ENCODE measurements around the gene CLCN4.

The CLCN4 gene

GRCh38 chrX:10259716-10260115 lies 102.9 kb downstream of the CLCN4 start:
- FAIRE-seq (no peak), DNase-seq (ENCODE audit: insufficient read length, low spot score) (no peak)

GRCh38 chrX:10265775-10266174 lies 109.0 kb downstream of the CLCN4 start:
- no peak for DNase-seq (ENCODE audit: insufficient read length, low spot score)
- TF ChIP-seq TAF1 (IDR thresholded peaks at IDR 0.05; ENCODE audit: low read depth, low read length) (no peak), POLR2AphosphoS5 (IDR thresholded peaks at IDR 0.05; ENCODE audit: low read depth, low read length) (no peak), PAX5 (IDR thresholded peaks at IDR 0.05; ENCODE audit: insufficient read depth, low read length, severe bottlenecking) (no peak), POLR2A (IDR thresholded peaks at IDR 0.05; ENCODE audit: low read depth, low read length) (no peak), SPI1 (IDR thresholded peaks at IDR 0.05; ENCODE audit: low read depth, low read length) (no peak), POU2F2 (IDR thresholded peaks at IDR 0.05; ENCODE audit: low read depth, low read length) (no peak)
- FAIRE-seq, result no peak

More at GRCh38 chrX:10259716-10260115, 102.9 kb downstream of the CLCN4 start:
- TF ChIP-seq POLR2AphosphoS5 (IDR thresholded peaks at IDR 0.05; ENCODE audit: low read depth, low read length) (no peak), SPI1 (IDR thresholded peaks at IDR 0.05; ENCODE audit: low read depth, low read length) (no peak), POU2F2 (IDR thresholded peaks at IDR 0.05; ENCODE audit: low read depth, low read length) (no peak), TAF1 (IDR thresholded peaks at IDR 0.05; ENCODE audit: low read depth, low read length) (no peak), POLR2A (IDR thresholded peaks at IDR 0.05; ENCODE audit: low read depth, low read length) (no peak), PAX5 (IDR thresholded peaks at IDR 0.05; ENCODE audit: insufficient read depth, low read length, severe bottlenecking) (no peak)

- no peak for TF ChIP-seq POU2F2 (IDR thresholded peaks at IDR 0.05; ENCODE audit: low read depth, low read length)
- TF ChIP-seq TAF1 (IDR thresholded peaks at IDR 0.05; ENCODE audit: low read depth, low read length), result no peak
- no peak for TF ChIP-seq PAX5 (IDR thresholded peaks at IDR 0.05; ENCODE audit: insufficient read depth, low read length, severe bottlenecking)
- TF ChIP-seq SPI1 (IDR thresholded peaks at IDR 0.05; ENCODE audit: low read depth, low read length), result no peak
- TF ChIP-seq POLR2AphosphoS5 (IDR thresholded peaks at IDR 0.05; ENCODE audit: low read depth, low read length), result no peak
- no peak for TF ChIP-seq POLR2A (IDR thresholded peaks at IDR 0.05; ENCODE audit: low read depth, low read length)
- FAIRE-seq (no peak), DNase-seq (ENCODE audit: insufficient read length, low spot score) (no peak)
These were observed 121.9 kb downstream of the CLCN4 start for GRCh38 chrX:10278716-10279115.

GRCh38 chrX:10280071-10280470 lies 123.3 kb downstream of the CLCN4 start:
- no peak for TF ChIP-seq POU2F2 (IDR thresholded peaks at IDR 0.05; ENCODE audit: low read depth, low read length)
- no peak for TF ChIP-seq TAF1 (IDR thresholded peaks at IDR 0.05; ENCODE audit: low read depth, low read length)
- no peak for TF ChIP-seq SPI1 (IDR thresholded peaks at IDR 0.05; ENCODE audit: low read depth, low read length)
- TF ChIP-seq PAX5 (IDR thresholded peaks at IDR 0.05; ENCODE audit: insufficient read depth, low read length, severe bottlenecking), result no peak
- TF ChIP-seq POLR2A (IDR thresholded peaks at IDR 0.05; ENCODE audit: low read depth, low read length), result no peak
- TF ChIP-seq POLR2AphosphoS5 (IDR thresholded peaks at IDR 0.05; ENCODE audit: low read depth, low read length), result no peak
- FAIRE-seq, result no peak
- DNase-seq (ENCODE audit: insufficient read length, low spot score), result no peak

- FAIRE-seq (no peak), DNase-seq (ENCODE audit: insufficient read length, low spot score) (no peak)
- no peak for TF ChIP-seq POLR2A (IDR thresholded peaks at IDR 0.05; ENCODE audit: low read depth, low read length)
- TF ChIP-seq POU2F2 (IDR thresholded peaks at IDR 0.05; ENCODE audit: low read depth, low read length), result no peak
- TF ChIP-seq TAF1 (IDR thresholded peaks at IDR 0.05; ENCODE audit: low read depth, low read length), result no peak
These were observed 125.7 kb downstream of the CLCN4 start for GRCh38 chrX:10282490-10282889.

DNA sequence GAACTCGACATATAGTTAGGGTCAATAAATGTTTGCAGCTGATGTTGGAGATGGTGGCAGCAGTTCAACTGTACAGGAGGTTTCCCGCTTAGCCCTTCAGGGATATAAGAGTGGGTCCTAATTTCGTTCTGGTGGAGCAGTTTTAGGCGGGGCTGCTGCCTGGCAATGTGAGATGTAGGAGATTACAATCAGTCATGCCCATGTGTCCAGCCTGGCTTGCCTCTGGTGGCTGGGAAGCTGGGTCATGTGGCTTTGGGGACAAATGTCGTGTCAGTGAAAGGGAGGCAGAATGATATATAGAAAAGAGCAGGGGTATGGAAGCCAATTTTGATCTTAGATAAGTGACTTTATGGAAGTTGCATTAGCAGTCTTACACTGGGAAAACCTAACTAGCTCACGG lies 129.4 kb downstream of the CLCN4 start:
- no peak for DNase-seq (ENCODE audit: insufficient read length, low spot score)
- no peak for TF ChIP-seq POLR2AphosphoS5 (IDR thresholded peaks at IDR 0.05; ENCODE audit: low read depth, low read length)
- no peak for TF ChIP-seq PAX5 (IDR thresholded peaks at IDR 0.05; ENCODE audit: insufficient read depth, low read length, severe bottlenecking)
- TF ChIP-seq SPI1 (IDR thresholded peaks at IDR 0.05; ENCODE audit: low read depth, low read length), result no peak
- no peak for TF ChIP-seq POU2F2 (IDR thresholded peaks at IDR 0.05; ENCODE audit: low read depth, low read length)
- TF ChIP-seq POLR2A (IDR thresholded peaks at IDR 0.05; ENCODE audit: low read depth, low read length), result no peak
- TF ChIP-seq TAF1 (IDR thresholded peaks at IDR 0.05; ENCODE audit: low read depth, low read length), result no peak
- FAIRE-seq, result no peak
